ENCODE data around the gene NCOA7. TPM values are rescaled to one million over a fixed set of nuclear protein-coding genes. Genes with fewer than 3 reads are reported as not detected.

Gene NCOA7
- total and polyA plus RNA-seq, 9 of the 15 experiments (the other 6 are each of a cell fraction or from before 2014, with no cell fraction given), result 5.8 to 14.6 (median 9.3) TPM

GRCh38 chr6:125812394-125813292 lies 21.9 kb downstream of the NCOA7 start (continued):
- TF ChIP-seq THRA (IDR thresholded peaks at IDR 0.05) (no peak), CREB5 (CRISPR knock-in tag; IDR thresholded peaks at IDR 0.05) (no peak), MTA1 (IDR thresholded peaks at IDR 0.05; ENCODE audit: borderline replicate concordance) (peak; percentile 87), FOXJ3 (CRISPR knock-in tag; IDR thresholded peaks at IDR 0.05) (no peak), ZNF778 (CRISPR knock-in tag; IDR thresholded peaks at IDR 0.05) (no peak), ZNF561 (CRISPR knock-in tag; conservative IDR thresholded peaks at IDR 0.05) (no peak), ZNF12 (CRISPR knock-in tag; IDR thresholded peaks at IDR 0.05) (no peak), RBM39 (optimal IDR thresholded peaks at IDR 0.05; ENCODE audit: low read depth, low read length) (no peak), NCOR1 (IDR thresholded peaks at IDR 0.05) (no peak), NCOA6 (IDR thresholded peaks at IDR 0.05) (no peak), ZNF324 (CRISPR knock-in tag; IDR thresholded peaks at IDR 0.05) (no peak), FOXA1 (IDR thresholded peaks at IDR 0.05; ENCODE audit: borderline replicate concordance) (no peak), NR2C2 (CRISPR knock-in tag; IDR thresholded peaks at IDR 0.05) (no peak), NR2C2 (tag; IDR thresholded peaks at IDR 0.05) (no peak), CLOCK (CRISPR knock-in tag; IDR thresholded peaks at IDR 0.05; ENCODE audit: borderline replicate concordance) (no peak), ZNF511 (CRISPR knock-in tag; IDR thresholded peaks at IDR 0.05) (no peak), IRF1 (CRISPR knock-in tag; IDR thresholded peaks at IDR 0.05; ENCODE audit: borderline replicate concordance) (no peak)
- TF ChIP-seq, protein P1, sequence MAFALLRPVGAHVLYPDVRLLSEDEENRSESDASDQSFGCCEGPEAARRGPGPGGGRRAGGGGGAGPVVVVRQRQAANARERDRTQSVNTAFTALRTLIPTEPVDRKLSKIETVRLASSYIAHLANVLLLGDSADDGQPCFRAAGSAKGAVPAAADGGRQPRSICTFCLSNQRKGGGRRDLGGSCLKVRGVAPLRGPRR (CRISPR knock-in tag; IDR thresholded peaks at IDR 0.05), result no peak
- TF ChIP-seq, protein P2, sequence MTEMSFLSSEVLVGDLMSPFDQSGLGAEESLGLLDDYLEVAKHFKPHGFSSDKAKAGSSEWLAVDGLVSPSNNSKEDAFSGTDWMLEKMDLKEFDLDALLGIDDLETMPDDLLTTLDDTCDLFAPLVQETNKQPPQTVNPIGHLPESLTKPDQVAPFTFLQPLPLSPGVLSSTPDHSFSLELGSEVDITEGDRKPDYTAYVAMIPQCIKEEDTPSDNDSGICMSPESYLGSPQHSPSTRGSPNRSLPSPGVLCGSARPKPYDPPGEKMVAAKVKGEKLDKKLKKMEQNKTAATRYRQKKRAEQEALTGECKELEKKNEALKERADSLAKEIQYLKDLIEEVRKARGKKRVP (CRISPR knock-in tag; IDR thresholded peaks at IDR 0.05), result no peak
